ENCODE data around the gene DLX1. TPM values are rescaled to one million over a fixed set of nuclear protein-coding genes. Genes with fewer than 3 reads are reported as not detected.

Gene DLX1
- total and polyA plus RNA-seq, 4 donors, result not detected

DNA sequence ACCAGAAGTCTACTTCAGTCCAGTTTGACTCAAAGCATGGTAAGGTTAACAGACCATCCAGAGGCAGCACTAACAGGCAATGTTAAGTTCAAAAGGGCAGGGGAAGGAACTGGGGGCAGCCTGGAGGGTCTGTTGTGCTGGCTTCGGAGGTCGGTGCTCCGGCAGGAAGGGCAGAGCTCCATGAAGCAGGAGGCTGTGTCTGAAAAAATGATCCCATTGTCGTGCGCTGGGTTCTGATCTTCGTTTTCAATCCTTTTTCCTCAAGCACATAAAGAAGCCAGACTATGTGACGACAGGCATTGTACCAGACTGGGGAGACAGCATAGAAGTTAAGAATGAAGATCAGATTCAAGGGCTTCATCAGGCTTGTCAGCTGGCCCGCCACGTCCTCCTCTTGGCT is 21.9 kb upstream of the DLX1 start:
- Histone ChIP-seq H3K27ac (ENCODE audit: low read depth in 1 of 2, low read length in 2 of 2) (no peak overlapping the region), H3K4me3 (ENCODE audit: low read depth in 1 of 3, low read length in 3 of 3) (no peak overlapping the region), H3K27me3 (ENCODE audit: control insufficient read depth in 4 of 4, insufficient read depth in 4 of 4, low read length in 3 of 4) (no peaks in the 10 kb centered on the region), H3K36me3 (ENCODE audit: control insufficient read depth in 4 of 4, insufficient read depth in 3 of 4, low read depth in 1 of 4, low read length in 3 of 4) (peaks cover 0 to 2% (median 0%) of the 10 kb centered on the region in 4 donors), H3K9ac (ENCODE audit: low read depth in 1 of 2, low read length in 2 of 2) (no peak overlapping the region), H3K4me1 (ENCODE audit: control insufficient read depth in 4 of 4, insufficient read depth in 4 of 4, low read length in 3 of 4) (peaks cover 0 to 1% (median 0%) of the 10 kb centered on the region in 4 donors), H3K9me3 (ENCODE audit: control insufficient read depth in 4 of 4, low read length in 3 of 4) (no peaks in the 10 kb centered on the region)
- TF ChIP-seq HNF4A (conservative IDR thresholded peaks at IDR 0.05) (no peak), NR2F2 (IDR thresholded peaks at IDR 0.05) (no peak), GABPA (IDR thresholded peaks at IDR 0.05 in 1 of 2, conservative IDR thresholded peaks at IDR 0.05 in 1 of 2) (no peak), JUND (IDR thresholded peaks at IDR 0.05) (no peak), YY1 (IDR thresholded peaks at IDR 0.05) (no peak), RAD21 (IDR thresholded peaks at IDR 0.05) (no peak), SP1 (IDR thresholded peaks at IDR 0.05) (no peak)
- TF ChIP-seq, protein P1, sequence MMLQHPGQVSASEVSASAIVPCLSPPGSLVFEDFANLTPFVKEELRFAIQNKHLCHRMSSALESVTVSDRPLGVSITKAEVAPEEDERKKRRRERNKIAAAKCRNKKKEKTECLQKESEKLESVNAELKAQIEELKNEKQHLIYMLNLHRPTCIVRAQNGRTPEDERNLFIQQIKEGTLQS (IDR thresholded peaks at IDR 0.05), result no peak
- WGBS, result 86% methylated on average over 9 of the region's 9 CpGs
- DNase-seq (ENCODE audit: low spot score), result no peak

DNA sequence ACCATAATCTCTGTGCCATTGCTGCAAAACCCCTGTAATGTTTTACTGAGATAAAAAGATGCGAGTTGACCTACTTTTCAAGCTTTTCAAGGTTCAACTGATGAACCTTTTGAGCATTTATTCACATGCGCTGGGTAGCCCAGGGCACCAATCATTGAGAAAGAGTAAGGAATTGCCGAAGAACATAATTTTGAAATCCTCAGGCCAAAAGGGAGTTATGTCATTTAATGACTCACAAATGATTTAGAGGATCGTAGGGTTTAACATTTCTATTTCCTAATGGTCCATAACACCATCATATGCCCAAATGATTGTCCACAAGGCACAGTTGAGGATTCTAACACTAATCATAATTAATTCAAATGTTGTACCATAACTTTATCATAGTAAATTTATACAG is 20.2 kb upstream of the DLX1 start:
- no peak for TF ChIP-seq REST (IDR thresholded peaks at IDR 0.05)
- TF ChIP-seq GABPA (IDR thresholded peaks at IDR 0.05 in 1 of 2, conservative IDR thresholded peaks at IDR 0.05 in 1 of 2), result no peak
- no peak for DNase-seq (ENCODE audit: low spot score)
- peaks cover 0 to 1% (median 0%) of the 10 kb centered on the region in 4 donors for H3K4me1 ChIP-seq (ENCODE audit: control insufficient read depth in 4 of 4, insufficient read depth in 4 of 4, low read length in 3 of 4)
- H3K9ac ChIP-seq (ENCODE audit: low read depth in 1 of 2, low read length in 2 of 2), result no peak overlapping the region
- peaks cover 0 to 2% (median 0%) of the 10 kb centered on the region in 4 donors for H3K36me3 ChIP-seq (ENCODE audit: control insufficient read depth in 4 of 4, insufficient read depth in 3 of 4, low read depth in 1 of 4, low read length in 3 of 4)
- no peaks in the 10 kb centered on the region for H3K9me3 ChIP-seq (ENCODE audit: control insufficient read depth in 4 of 4, low read length in 3 of 4)
- no peaks in the 10 kb centered on the region for H3K27me3 ChIP-seq (ENCODE audit: control insufficient read depth in 4 of 4, insufficient read depth in 4 of 4, low read length in 3 of 4)
- 95% methylated on average over 4 of the region's 4 CpGs for WGBS
- no peak overlapping the region for H3K27ac ChIP-seq (ENCODE audit: low read depth in 1 of 2, low read length in 2 of 2)
- H3K4me3 ChIP-seq (ENCODE audit: low read depth in 1 of 3, low read length in 3 of 3), result no peak overlapping the region

DNA sequence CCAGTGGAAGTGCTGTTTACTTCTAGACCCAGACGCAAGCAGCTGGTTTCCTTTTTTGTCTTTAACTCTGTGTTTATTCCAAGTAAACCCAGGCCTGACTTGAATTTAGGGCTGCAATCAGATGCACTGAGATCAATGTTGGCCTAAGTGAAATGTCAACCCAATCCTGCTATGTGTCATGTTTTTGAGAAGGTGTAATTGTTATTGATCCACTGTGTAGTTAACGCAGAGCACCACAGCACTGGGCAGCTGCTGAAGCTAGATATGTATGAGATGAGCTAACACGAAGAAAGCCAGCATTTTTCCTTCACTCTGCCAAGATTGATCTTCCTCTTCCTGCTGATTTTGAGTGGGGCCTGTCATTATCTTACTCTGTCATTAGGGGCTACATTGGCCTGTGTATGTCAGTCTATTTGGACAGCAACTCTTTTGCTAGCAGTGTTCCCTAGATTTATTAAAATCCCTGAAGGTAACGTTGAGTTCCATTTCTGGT is 18.9 kb upstream of the DLX1 start:
- no peak overlapping the region for H3K27ac ChIP-seq (ENCODE audit: low read depth in 1 of 2, low read length in 2 of 2)
- no peak overlapping the region for H3K4me3 ChIP-seq (ENCODE audit: low read depth in 1 of 3, low read length in 3 of 3)
- no peaks in the 10 kb centered on the region for H3K9me3 ChIP-seq (ENCODE audit: control insufficient read depth in 4 of 4, low read length in 3 of 4)
- WGBS, result 86% methylated on average over 4 of the region's 4 CpGs
- no peaks in the 10 kb centered on the region for H3K27me3 ChIP-seq (ENCODE audit: control insufficient read depth in 4 of 4, insufficient read depth in 4 of 4, low read length in 3 of 4)
- peaks cover 0 to 1% (median 0%) of the 10 kb centered on the region in 4 donors for H3K4me1 ChIP-seq (ENCODE audit: control insufficient read depth in 4 of 4, insufficient read depth in 4 of 4, low read length in 3 of 4)
- no peak for DNase-seq (ENCODE audit: low spot score)
- TF ChIP-seq YY1 (IDR thresholded peaks at IDR 0.05) (no peak), TAF1 (conservative IDR thresholded peaks at IDR 0.05) (no peak), SP1 (IDR thresholded peaks at IDR 0.05) (no peak), REST (IDR thresholded peaks at IDR 0.05) (no peak), GABPA (IDR thresholded peaks at IDR 0.05 in 1 of 2, conservative IDR thresholded peaks at IDR 0.05 in 1 of 2) (no peak), JUND (IDR thresholded peaks at IDR 0.05) (no peak), FOXA2 (IDR thresholded peaks at IDR 0.05) (no peak), HNF4A (conservative IDR thresholded peaks at IDR 0.05) (no peak)
- TF ChIP-seq, protein P2, sequence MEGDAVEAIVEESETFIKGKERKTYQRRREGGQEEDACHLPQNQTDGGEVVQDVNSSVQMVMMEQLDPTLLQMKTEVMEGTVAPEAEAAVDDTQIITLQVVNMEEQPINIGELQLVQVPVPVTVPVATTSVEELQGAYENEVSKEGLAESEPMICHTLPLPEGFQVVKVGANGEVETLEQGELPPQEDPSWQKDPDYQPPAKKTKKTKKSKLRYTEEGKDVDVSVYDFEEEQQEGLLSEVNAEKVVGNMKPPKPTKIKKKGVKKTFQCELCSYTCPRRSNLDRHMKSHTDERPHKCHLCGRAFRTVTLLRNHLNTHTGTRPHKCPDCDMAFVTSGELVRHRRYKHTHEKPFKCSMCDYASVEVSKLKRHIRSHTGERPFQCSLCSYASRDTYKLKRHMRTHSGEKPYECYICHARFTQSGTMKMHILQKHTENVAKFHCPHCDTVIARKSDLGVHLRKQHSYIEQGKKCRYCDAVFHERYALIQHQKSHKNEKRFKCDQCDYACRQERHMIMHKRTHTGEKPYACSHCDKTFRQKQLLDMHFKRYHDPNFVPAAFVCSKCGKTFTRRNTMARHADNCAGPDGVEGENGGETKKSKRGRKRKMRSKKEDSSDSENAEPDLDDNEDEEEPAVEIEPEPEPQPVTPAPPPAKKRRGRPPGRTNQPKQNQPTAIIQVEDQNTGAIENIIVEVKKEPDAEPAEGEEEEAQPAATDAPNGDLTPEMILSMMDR (IDR thresholded peaks at IDR 0.05; ENCODE audit: low read depth, low read length, missing input control), result no peak
- TF ChIP-seq, protein P3, sequence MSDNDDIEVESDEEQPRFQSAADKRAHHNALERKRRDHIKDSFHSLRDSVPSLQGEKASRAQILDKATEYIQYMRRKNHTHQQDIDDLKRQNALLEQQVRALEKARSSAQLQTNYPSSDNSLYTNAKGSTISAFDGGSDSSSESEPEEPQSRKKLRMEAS (IDR thresholded peaks at IDR 0.05), result no peak
- TF ChIP-seq, protein P1 (IDR thresholded peaks at IDR 0.05), result no peak
- TF ChIP-seq, protein P4, sequence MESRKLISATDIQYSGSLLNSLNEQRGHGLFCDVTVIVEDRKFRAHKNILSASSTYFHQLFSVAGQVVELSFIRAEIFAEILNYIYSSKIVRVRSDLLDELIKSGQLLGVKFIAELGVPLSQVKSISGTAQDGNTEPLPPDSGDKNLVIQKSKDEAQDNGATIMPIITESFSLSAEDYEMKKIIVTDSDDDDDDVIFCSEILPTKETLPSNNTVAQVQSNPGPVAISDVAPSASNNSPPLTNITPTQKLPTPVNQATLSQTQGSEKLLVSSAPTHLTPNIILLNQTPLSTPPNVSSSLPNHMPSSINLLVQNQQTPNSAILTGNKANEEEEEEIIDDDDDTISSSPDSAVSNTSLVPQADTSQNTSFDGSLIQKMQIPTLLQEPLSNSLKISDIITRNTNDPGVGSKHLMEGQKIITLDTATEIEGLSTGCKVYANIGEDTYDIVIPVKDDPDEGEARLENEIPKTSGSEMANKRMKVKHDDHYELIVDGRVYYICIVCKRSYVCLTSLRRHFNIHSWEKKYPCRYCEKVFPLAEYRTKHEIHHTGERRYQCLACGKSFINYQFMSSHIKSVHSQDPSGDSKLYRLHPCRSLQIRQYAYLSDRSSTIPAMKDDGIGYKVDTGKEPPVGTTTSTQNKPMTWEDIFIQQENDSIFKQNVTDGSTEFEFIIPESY (IDR thresholded peaks at IDR 0.05), result no peak
- H3K9ac ChIP-seq (ENCODE audit: low read depth in 1 of 2, low read length in 2 of 2), result no peak overlapping the region
- H3K36me3 ChIP-seq (ENCODE audit: control insufficient read depth in 4 of 4, insufficient read depth in 3 of 4, low read depth in 1 of 4, low read length in 3 of 4), result peaks cover 0 to 2% (median 0%) of the 10 kb centered on the region in 4 donors
